Umbilical cord (tissue), 2 donors: ENCODE measurements around the gene TBKBP1. TPM values are rescaled to one million over a fixed set of nuclear protein-coding genes. Genes with fewer than 3 reads are reported as not detected.

Experiments
- DNase-seq: peaks from one replicate; pipeline ENCODE4 v3.0.0-alpha.2; 2015; ENCODE audit warnings: low spot score
- total RNA-seq: library from RNA; depleted of rRNA; stranded (reverse); fragments of >200 nt; gene quantifications from one replicate; pipeline ENCODE4 v1.2.3, GENCODE V29; 2014; ENCODE audit warnings: low replicate concordance; ENCODE audit not compliant: insufficient read depth

The TBKBP1 gene
- total RNA-seq, 1 donor from 2014 or later = 6.3 TPM

GRCh38 chr17:47760409-47761140, 66.6 kb downstream of the TBKBP1 start:
- no peak for DNase-seq

Other genes with a start within 250 kb of the TBKBP1 start
- 168 TPM for gene NPEPPS, start 163.1 kb upstream of the TBKBP1 start, total RNA-seq
- gene KPNB1, start 44.2 kb upstream of the TBKBP1 start, total RNA-seq = 163 TPM
- 1.4 TPM for gene TBX21, start 39.1 kb downstream of the TBKBP1 start, total RNA-seq
- 3.4 TPM for gene OSBPL7, start 127.6 kb downstream of the TBKBP1 start, total RNA-seq
- 5.3 TPM for gene MRPL10, start 137.4 kb downstream of the TBKBP1 start, total RNA-seq
- 2.4 TPM for gene LRRC46, start 137.5 kb downstream of the TBKBP1 start, total RNA-seq
- gene SCRN2, start 147.1 kb downstream of the TBKBP1 start, total RNA-seq = 27.0 TPM
- gene SP6, start 157.0 kb downstream of the TBKBP1 start, total RNA-seq = 2.2 TPM
- not detected for gene SP2, start 202.1 kb downstream of the TBKBP1 start, total RNA-seq
- 7.5 TPM for gene PNPO, start 247.4 kb downstream of the TBKBP1 start, total RNA-seq